GM23338 (cell line): Measurements from ENCODE around the gene JAGN1. TPM values are rescaled to one million over a fixed set of nuclear protein-coding genes. Genes with fewer than 3 reads are reported as not detected.

Source experiments
- EZH2 ChIP-seq: fragments of 200-600 bp; sonication (generic); IDR thresholded peaks from one replicate; pipeline ENCODE4 v1.8.0; 2017; ENCODE audit warnings: antibody characterized with exemption, mild to moderate bottlenecking, low read depth; ENCODE audit not compliant: unreplicated experiment
- EZH2phosphoT487 ChIP-seq: fragments of 200-600 bp; sonication (generic); IDR thresholded peaks from one replicate; pipeline ENCODE4 v1.8.1; 2018; ENCODE audit warnings: antibody characterized with exemption; ENCODE audit not compliant: unreplicated experiment
- NANOG ChIP-seq: IDR thresholded peaks from 2 replicates; pipeline ENCODE4 v1.6.1; 2016; ENCODE audit warnings: antibody characterized with exemption, borderline replicate concordance
- POLR2AphosphoS5 ChIP-seq: IDR thresholded peaks from 2 replicates; pipeline ENCODE4 v1.6.1; 2016; ENCODE audit warnings: antibody characterized with exemption, low read depth
- REST ChIP-seq: IDR thresholded peaks from one replicate; pipeline ENCODE4 v1.6.1; 2018; ENCODE audit warnings: antibody characterized with exemption; ENCODE audit not compliant: unreplicated experiment
- polyA plus RNA-seq: library from polyadenylated mRNA; unstranded; fragments of >200 nt; fragmentation: Nextera tagmentation; extraction: Ambion mirVana; gene quantifications from 2 replicates; pipeline ENCODE4 v1.2.1, GENCODE V29; 2016
- total RNA-seq: library from RNA; depleted of rRNA; stranded (reverse); fragments of >200 nt; shearing (Covaris generic); gene quantifications from 2 replicates; pipeline ENCODE4 v1.2.3, GENCODE V29; 2014
- TF ChIP-seq, protein P1 (sequence below): fragments of 250-450 bp; sonication (Bioruptor Pico); IDR thresholded peaks from 2 replicates; pipeline ENCODE4 v1.5.0; 2020; ENCODE audit warnings: mild to moderate bottlenecking, moderate library complexity
- TF ChIP-seq, protein P2 (sequence below), 2 experiments: fragments of 200-600 bp in 1 of 2; sonication (generic) in 1 of 2; conservative IDR thresholded peaks; 2 replicates each; pipeline versions ENCODE4 v1.5.1 to v1.6.1; 2016 to 2017; ENCODE audit warnings: antibody characterized with exemption in 2 of 2, low read depth in 2 of 2, mild to moderate bottlenecking in 2 of 2, moderate library complexity in 1 of 2

The JAGN1 gene
- total and polyA plus RNA-seq, 2 experiments from 2014 or later = 22.5 to 32.0 TPM

GRCh38 chr3:9869955-9870354 is 20.5 kb upstream of the JAGN1 start (continued):
- TF ChIP-seq, protein P1, sequence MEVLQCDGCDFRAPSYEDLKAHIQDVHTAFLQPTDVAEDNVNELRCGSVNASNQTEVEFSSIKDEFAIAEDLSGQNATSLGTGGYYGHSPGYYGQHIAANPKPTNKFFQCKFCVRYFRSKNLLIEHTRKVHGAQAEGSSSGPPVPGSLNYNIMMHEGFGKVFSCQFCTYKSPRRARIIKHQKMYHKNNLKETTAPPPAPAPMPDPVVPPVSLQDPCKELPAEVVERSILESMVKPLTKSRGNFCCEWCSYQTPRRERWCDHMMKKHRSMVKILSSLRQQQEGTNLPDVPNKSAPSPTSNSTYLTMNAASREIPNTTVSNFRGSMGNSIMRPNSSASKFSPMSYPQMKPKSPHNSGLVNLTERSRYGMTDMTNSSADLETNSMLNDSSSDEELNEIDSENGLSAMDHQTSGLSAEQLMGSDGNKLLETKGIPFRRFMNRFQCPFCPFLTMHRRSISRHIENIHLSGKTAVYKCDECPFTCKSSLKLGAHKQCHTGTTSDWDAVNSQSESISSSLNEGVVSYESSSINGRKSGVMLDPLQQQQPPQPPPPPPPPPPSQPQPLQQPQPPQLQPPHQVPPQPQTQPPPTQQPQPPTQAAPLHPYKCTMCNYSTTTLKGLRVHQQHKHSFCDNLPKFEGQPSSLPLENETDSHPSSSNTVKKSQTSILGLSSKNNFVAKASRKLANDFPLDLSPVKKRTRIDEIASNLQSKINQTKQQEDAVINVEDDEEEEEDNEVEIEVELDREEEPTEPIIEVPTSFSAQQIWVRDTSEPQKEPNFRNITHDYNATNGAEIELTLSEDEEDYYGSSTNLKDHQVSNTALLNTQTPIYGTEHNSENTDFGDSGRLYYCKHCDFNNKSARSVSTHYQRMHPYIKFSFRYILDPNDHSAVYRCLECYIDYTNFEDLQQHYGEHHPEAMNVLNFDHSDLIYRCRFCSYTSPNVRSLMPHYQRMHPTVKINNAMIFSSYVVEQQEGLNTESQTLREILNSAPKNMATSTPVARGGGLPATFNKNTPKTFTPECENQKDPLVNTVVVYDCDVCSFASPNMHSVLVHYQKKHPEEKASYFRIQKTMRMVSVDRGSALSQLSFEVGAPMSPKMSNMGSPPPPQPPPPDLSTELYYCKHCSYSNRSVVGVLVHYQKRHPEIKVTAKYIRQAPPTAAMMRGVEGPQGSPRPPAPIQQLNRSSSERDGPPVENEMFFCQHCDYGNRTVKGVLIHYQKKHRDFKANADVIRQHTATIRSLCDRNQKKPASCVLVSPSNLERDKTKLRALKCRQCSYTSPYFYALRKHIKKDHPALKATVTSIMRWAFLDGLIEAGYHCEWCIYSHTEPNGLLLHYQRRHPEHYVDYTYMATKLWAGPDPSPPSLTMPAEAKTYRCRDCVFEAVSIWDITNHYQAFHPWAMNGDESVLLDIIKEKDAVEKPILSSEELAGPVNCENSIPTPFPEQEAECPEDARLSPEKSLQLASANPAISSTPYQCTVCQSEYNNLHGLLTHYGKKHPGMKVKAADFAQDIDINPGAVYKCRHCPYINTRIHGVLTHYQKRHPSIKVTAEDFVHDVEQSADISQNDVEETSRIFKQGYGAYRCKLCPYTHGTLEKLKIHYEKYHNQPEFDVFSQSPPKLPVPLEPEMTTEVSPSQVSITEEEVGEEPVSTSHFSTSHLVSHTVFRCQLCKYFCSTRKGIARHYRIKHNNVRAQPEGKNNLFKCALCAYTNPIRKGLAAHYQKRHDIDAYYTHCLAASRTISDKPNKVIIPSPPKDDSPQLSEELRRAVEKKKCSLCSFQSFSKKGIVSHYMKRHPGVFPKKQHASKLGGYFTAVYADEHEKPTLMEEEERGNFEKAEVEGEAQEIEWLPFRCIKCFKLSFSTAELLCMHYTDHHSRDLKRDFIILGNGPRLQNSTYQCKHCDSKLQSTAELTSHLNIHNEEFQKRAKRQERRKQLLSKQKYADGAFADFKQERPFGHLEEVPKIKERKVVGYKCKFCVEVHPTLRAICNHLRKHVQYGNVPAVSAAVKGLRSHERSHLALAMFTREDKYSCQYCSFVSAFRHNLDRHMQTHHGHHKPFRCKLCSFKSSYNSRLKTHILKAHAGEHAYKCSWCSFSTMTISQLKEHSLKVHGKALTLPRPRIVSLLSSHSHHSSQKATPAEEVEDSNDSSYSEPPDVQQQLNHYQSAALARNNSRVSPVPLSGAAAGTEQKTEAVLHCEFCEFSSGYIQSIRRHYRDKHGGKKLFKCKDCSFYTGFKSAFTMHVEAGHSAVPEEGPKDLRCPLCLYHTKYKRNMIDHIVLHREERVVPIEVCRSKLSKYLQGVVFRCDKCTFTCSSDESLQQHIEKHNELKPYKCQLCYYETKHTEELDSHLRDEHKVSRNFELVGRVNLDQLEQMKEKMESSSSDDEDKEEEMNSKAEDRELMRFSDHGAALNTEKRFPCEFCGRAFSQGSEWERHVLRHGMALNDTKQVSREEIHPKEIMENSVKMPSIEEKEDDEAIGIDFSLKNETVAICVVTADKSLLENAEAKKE = no peak
- TF ChIP-seq NANOG (no peak), REST (no peak), EZH2 (no peak), EZH2phosphoT487 (no peak), POLR2AphosphoS5 (no peak)
- TF ChIP-seq, protein P2, sequence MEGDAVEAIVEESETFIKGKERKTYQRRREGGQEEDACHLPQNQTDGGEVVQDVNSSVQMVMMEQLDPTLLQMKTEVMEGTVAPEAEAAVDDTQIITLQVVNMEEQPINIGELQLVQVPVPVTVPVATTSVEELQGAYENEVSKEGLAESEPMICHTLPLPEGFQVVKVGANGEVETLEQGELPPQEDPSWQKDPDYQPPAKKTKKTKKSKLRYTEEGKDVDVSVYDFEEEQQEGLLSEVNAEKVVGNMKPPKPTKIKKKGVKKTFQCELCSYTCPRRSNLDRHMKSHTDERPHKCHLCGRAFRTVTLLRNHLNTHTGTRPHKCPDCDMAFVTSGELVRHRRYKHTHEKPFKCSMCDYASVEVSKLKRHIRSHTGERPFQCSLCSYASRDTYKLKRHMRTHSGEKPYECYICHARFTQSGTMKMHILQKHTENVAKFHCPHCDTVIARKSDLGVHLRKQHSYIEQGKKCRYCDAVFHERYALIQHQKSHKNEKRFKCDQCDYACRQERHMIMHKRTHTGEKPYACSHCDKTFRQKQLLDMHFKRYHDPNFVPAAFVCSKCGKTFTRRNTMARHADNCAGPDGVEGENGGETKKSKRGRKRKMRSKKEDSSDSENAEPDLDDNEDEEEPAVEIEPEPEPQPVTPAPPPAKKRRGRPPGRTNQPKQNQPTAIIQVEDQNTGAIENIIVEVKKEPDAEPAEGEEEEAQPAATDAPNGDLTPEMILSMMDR (conservative IDR thresholded peaks at IDR 0.05; ENCODE audit: low read depth in 2 of 2) = no peak
